SU-DHL-6 (cell line): ENCODE results near the gene CYB5R2.

Source experiments
- CTCF ChIP-seq: fragments of 200-600 bp; sonication (generic); IDR thresholded peaks from one replicate; pipeline ENCODE4 v1.5.1; 2017; ENCODE audit warnings: antibody characterized with exemption, mild to moderate bottlenecking, low read length, moderate library complexity; ENCODE audit not compliant: insufficient read depth, poor library complexity, severe bottlenecking
- EZH2phosphoT487 ChIP-seq: fragments of 200-600 bp; sonication (generic), shearing (Covaris generic); conservative IDR thresholded peaks from 2 replicates; pipeline ENCODE4 v1.6.1; 2018; ENCODE audit warnings: mild to moderate bottlenecking, antibody characterized with exemption, low read length, moderate library complexity, mixed read lengths

DNA sequence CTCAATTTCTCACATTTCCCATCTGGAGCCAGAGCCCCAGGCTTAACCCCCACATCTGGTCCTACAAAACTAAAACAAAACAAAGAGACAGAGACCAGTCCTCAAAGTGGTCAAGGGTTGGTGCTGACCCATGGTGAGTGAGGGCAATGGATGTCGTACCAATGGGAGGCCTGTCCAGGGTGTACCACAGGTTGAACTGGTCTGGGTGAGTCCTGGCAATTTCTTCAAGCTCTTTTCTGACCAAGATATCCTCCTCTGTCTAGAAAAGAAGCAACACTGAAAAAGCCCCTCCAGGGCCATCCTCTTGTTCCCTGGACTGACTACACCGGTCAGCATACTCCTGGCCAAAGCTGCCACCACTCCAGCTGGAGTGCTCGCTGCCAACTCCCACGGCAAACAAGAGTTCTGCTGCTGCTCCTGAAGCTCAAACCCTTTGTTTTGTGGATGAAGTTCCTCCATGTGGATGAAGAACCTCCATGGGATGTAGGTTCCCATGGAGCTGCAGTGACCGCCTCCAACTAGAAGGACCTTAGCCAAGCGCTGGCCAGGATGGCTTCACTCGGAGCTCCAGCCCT lies 6.9 kb downstream of the CYB5R2 start:
- TF ChIP-seq CTCF (no peak), EZH2phosphoT487 (no peak)
